ENCODE data around the gene XPR1. TPM values are rescaled to one million over a fixed set of nuclear protein-coding genes. Genes with fewer than 3 reads are reported as not detected.

Gene XPR1
- total RNA-seq, 6 experiments from 2014 or later, result 25.0 to 44.7 (median 34.0) TPM

GRCh38 chr1:180614730-180615129 lies 17.1 kb upstream of the XPR1 start:
- Mint-ChIP-seq H3K27ac (no peak overlapping the region), H3K4me1 (ENCODE audit: low read depth) (peaks cover 27% of the 10 kb centered on the region), H3K36me3 (ENCODE audit: low read depth) (no peaks in the 10 kb centered on the region), H3K4me3 (no peak overlapping the region), H3K9me3 (no peaks in the 10 kb centered on the region), H3K27me3 (ENCODE audit: insufficient read depth) (no peaks in the 10 kb centered on the region)
- DNase-seq, result no peak
- TF ChIP-seq CTCF (IDR thresholded peaks at IDR 0.05), result no peak

- H3K27ac Mint-ChIP-seq, result no peak overlapping the region
- H3K4me1 Mint-ChIP-seq (ENCODE audit: low read depth), result peaks cover 17% of the 10 kb centered on the region
- no peak for TF ChIP-seq CTCF (IDR thresholded peaks at IDR 0.05)
- no peaks in the 10 kb centered on the region for H3K9me3 Mint-ChIP-seq
- DNase-seq, result no peak
- no peaks in the 10 kb centered on the region for H3K36me3 Mint-ChIP-seq (ENCODE audit: low read depth)
- H3K27me3 Mint-ChIP-seq (ENCODE audit: insufficient read depth), result no peaks in the 10 kb centered on the region
- no peak overlapping the region for H3K4me3 Mint-ChIP-seq
These were observed 16.1 kb upstream of the XPR1 start for GRCh38 chr1:180615493-180616290.

- no peak for DNase-seq
- no peak overlapping the region for H3K4me3 Mint-ChIP-seq
- H3K9me3 Mint-ChIP-seq, result no peaks in the 10 kb centered on the region
- H3K27me3 Mint-ChIP-seq (ENCODE audit: insufficient read depth), result no peaks in the 10 kb centered on the region
- no peaks in the 10 kb centered on the region for H3K36me3 Mint-ChIP-seq (ENCODE audit: low read depth)
- H3K27ac Mint-ChIP-seq, result no peak overlapping the region
- TF ChIP-seq CTCF (IDR thresholded peaks at IDR 0.05), result no peak
- H3K4me1 Mint-ChIP-seq (ENCODE audit: low read depth), result peaks cover 10% of the 10 kb centered on the region
These were observed 15.4 kb upstream of the XPR1 start for GRCh38 chr1:180616439-180616838.

- Mint-ChIP-seq H3K27me3 (ENCODE audit: insufficient read depth) (no peaks in the 10 kb centered on the region), H3K4me3 (no peak overlapping the region), H3K9me3 (no peaks in the 10 kb centered on the region), H3K36me3 (ENCODE audit: low read depth) (no peaks in the 10 kb centered on the region), H3K27ac (no peak overlapping the region), H3K4me1 (ENCODE audit: low read depth) (peaks cover 6% of the 10 kb centered on the region; the same call in 1 of the 2 replicates)
- TF ChIP-seq CTCF (IDR thresholded peaks at IDR 0.05), result no peak
- no peak for DNase-seq
These were observed 13.9 kb upstream of the XPR1 start for GRCh38 chr1:180617774-180618395.

- no peak for DNase-seq
- H3K27ac Mint-ChIP-seq, result no peak overlapping the region
- H3K27me3 Mint-ChIP-seq (ENCODE audit: insufficient read depth), result peaks cover 7% of the 10 kb centered on the region
- H3K9me3 Mint-ChIP-seq, result no peaks in the 10 kb centered on the region
- H3K4me3 Mint-ChIP-seq, result no peak overlapping the region
- no peaks in the 10 kb centered on the region for H3K36me3 Mint-ChIP-seq (ENCODE audit: low read depth)
- no peak for TF ChIP-seq CTCF (IDR thresholded peaks at IDR 0.05)
- peaks cover 6% of the 10 kb centered on the region; the same call in 1 of the 2 replicates for H3K4me1 Mint-ChIP-seq (ENCODE audit: low read depth)
These were observed 11.2 kb upstream of the XPR1 start for GRCh38 chr1:180620581-180620980.

Data from HFFc6 (cell line).